ENCODE data around the gene CACNA1H. TPM values are rescaled to one million over a fixed set of nuclear protein-coding genes. Genes with fewer than 3 reads are reported as not detected.

Gene CACNA1H
- total and polyA plus RNA-seq, 2 of the 4 experiments (the other 2 are of a cell fraction): 1.6 to 5.8 TPM

DNA sequence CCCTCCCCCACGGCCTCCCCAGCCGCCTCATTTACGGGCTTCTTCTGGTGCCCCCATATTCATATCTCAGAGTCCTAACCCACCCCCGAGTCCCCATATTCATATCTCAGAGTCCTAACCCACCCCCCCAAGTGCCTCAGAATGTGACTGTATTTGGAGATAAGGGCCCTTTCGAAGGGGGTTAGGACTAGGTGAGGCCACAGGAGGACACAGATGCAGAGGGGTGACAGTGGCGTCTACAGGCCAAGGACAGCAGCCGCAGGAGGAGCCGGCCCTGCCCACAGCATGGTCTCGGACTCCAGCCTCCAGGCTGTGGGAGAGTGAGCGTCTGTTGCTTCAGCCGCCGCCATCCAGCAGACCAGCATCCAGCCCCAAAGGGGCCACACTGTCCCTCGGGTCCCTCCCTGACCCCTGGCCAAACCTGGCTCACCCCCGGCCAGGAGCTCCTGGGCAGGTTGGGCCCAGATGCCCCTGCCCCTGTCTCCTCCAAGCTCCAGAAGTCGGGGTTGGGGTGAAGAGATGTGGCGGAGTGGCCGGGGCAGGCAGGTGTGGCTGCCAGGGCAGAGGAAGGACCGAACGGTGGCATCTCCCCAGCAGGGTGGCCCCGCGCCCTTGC, 25.5 kb downstream of the CACNA1H start:
- H3K9ac ChIP-seq (ENCODE audit: low read depth, low read length): no peak overlapping the region
- WGBS, 2 experiments (ENCODE audit: extremely low coverage in 2 of 2, insufficient read length in 1 of 2): 88% methylated on average over 3 of the region's 21 CpGs; no CpG with 5 or more reads in 1 of the 2 experiments
- in situ Hi-C loops (cut with MboI; ENCODE audit: low sequenced_read_pairs): no loop called here
- no peak overlapping the region for H3K14ac ChIP-seq (replicated peaks; ENCODE audit: low read depth, low read length)
- no peak overlapping the region for H2AFZ ChIP-seq (replicated peaks; ENCODE audit: low read length, poor library complexity)
- H3K23ac ChIP-seq (ENCODE audit: low read depth, low read length): no peak overlapping the region
- BruUV-seq (replicated peaks): no TSS peak
- no peak overlapping the region for H3K4ac ChIP-seq (ENCODE audit: low read depth, low read length)
- H2AK5ac ChIP-seq (ENCODE audit: low read depth, low read length): no peak overlapping the region
- peaks cover 11% of the 10 kb centered on the region for H3K9me1 ChIP-seq (ENCODE audit: insufficient read depth, low read length)
- no peak for TF ChIP-seq USF2 (IDR thresholded peaks at IDR 0.05; ENCODE audit: low read depth, low read length)
- TF ChIP-seq POLR2A (IDR thresholded peaks at IDR 0.05; ENCODE audit: low read depth, low read length): no peak
- TF ChIP-seq, protein P1, sequence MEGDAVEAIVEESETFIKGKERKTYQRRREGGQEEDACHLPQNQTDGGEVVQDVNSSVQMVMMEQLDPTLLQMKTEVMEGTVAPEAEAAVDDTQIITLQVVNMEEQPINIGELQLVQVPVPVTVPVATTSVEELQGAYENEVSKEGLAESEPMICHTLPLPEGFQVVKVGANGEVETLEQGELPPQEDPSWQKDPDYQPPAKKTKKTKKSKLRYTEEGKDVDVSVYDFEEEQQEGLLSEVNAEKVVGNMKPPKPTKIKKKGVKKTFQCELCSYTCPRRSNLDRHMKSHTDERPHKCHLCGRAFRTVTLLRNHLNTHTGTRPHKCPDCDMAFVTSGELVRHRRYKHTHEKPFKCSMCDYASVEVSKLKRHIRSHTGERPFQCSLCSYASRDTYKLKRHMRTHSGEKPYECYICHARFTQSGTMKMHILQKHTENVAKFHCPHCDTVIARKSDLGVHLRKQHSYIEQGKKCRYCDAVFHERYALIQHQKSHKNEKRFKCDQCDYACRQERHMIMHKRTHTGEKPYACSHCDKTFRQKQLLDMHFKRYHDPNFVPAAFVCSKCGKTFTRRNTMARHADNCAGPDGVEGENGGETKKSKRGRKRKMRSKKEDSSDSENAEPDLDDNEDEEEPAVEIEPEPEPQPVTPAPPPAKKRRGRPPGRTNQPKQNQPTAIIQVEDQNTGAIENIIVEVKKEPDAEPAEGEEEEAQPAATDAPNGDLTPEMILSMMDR (conservative IDR thresholded peaks at IDR 0.05; ENCODE audit: low read depth, low read length): no peak
- TF ChIP-seq ELK1 (IDR thresholded peaks at IDR 0.05; ENCODE audit: borderline replicate concordance, low read depth, low read length): no peak
- no peak for TF ChIP-seq NFE2L2 (IDR thresholded peaks at IDR 0.05; ENCODE audit: low read depth, low read length)
- TF ChIP-seq FOS (IDR thresholded peaks at IDR 0.05; ENCODE audit: low read depth, low read length): no peak
- TF ChIP-seq CHD1 (IDR thresholded peaks at IDR 0.05; ENCODE audit: low read depth, low read length): no peak
- no peak for TF ChIP-seq CEBPB (IDR thresholded peaks at IDR 0.05; ENCODE audit: low read depth, low read length)
- no peak for TF ChIP-seq MAFK (IDR thresholded peaks at IDR 0.05; ENCODE audit: low read depth, low read length)
- no peak for TF ChIP-seq BHLHE40 (IDR thresholded peaks at IDR 0.05; ENCODE audit: low read depth, low read length)
- TF ChIP-seq SMC3 (IDR thresholded peaks at IDR 0.05; ENCODE audit: low read depth, low read length): no peak
- no peak for TF ChIP-seq RCOR1 (IDR thresholded peaks at IDR 0.05; ENCODE audit: insufficient replicate concordance, low read length)
- ChIA-PET POLR2A (ENCODE audit: unreplicated experiment) (no interaction called here), CTCF (no interaction called here)
- H2BK20ac ChIP-seq (ENCODE audit: low read depth, low read length): no peak overlapping the region
- H4K8ac ChIP-seq (ENCODE audit: low read depth in 2 of 2, low read length in 2 of 2): no peak overlapping the region
- no peak overlapping the region for H2BK5ac ChIP-seq (ENCODE audit: low read depth, low read length, poor library complexity, severe bottlenecking)
- H3K4me3 ChIP-seq (ENCODE audit: insufficient read depth, low read depth, low read length): no peak overlapping the region
- H3K27ac ChIP-seq (ENCODE audit: insufficient read depth, low read length): no peak overlapping the region
- H3K9me3 ChIP-seq (ENCODE audit: control insufficient read depth, insufficient read depth, low read length): no peaks in the 10 kb centered on the region
- dilution Hi-C loops (cut with HindIII; ENCODE audit: low sequenced_read_pairs, unreplicated experiment): no loop called here
- H2BK120ac ChIP-seq (ENCODE audit: low read depth, low read length): no peak overlapping the region
- H3K27me3 ChIP-seq (ENCODE audit: control insufficient read depth, insufficient read depth, low read length): no peaks in the 10 kb centered on the region
- DNase-seq (no peak), ATAC-seq (ENCODE audit: low read depth) (no peak)
- H3K18ac ChIP-seq (ENCODE audit: low read depth, low read length): no peak overlapping the region
- H3K56ac ChIP-seq (ENCODE audit: extremely low read depth, insufficient read depth, low read length): no peak overlapping the region
- H4K91ac ChIP-seq (ENCODE audit: insufficient read depth, low read depth, low read length): no peak overlapping the region
- H3K4me1 ChIP-seq (ENCODE audit: control insufficient read depth, insufficient read depth, low read length): peaks cover 25% of the 10 kb centered on the region
- intact Hi-C loops (cut with micrococcal nuclease): no loop called here
- no peaks in the 10 kb centered on the region; the same call in 1 of the 2 replicates for H4K20me1 ChIP-seq (ENCODE audit: insufficient read depth, low read length)
- H3K36me3 ChIP-seq (ENCODE audit: control insufficient read depth, insufficient read depth, low read length): no peaks in the 10 kb centered on the region
- H3K4me2 ChIP-seq (ENCODE audit: low read depth, low read length): no peak overlapping the region
- H2AK9ac ChIP-seq (replicated peaks; ENCODE audit: low read depth, low read length, poor library complexity): no peak overlapping the region
- H3K79me1 ChIP-seq (ENCODE audit: low read depth in 1 of 2, low read length in 2 of 2): no peaks in the 10 kb centered on the region; a peak in 1 of 4 replicates
- no peak overlapping the region for H2BK15ac ChIP-seq (ENCODE audit: low read depth, low read length)
- no peak overlapping the region for H4K5ac ChIP-seq (ENCODE audit: low read depth, low read length)
